SU-DHL-6 (cell line): Measurements from ENCODE around the gene SYTL2.

Source experiments
- H2AFZ ChIP-seq: fragments of 200-600 bp; sonication (generic); 2 replicates; pipeline ENCODE4 v1.6.1; 2014; ENCODE audit warnings: low read depth, mild to moderate bottlenecking, moderate library complexity, mixed read lengths, antibody characterized with exemption, low read length; ENCODE audit not compliant: severe bottlenecking
- H3F3A ChIP-seq: fragments of 200-600 bp; shearing (Covaris generic); 2 replicates; pipeline ENCODE4 v1.6.0; 2016; ENCODE audit warnings: antibody characterized with exemption, mild to moderate bottlenecking; ENCODE audit not compliant: insufficient read depth
- H3K27ac ChIP-seq: fragments of 200-600 bp; sonication (generic); 2 replicates; pipeline ENCODE4 v1.5.1; 2016; ENCODE audit warnings: low read depth, mild to moderate bottlenecking, low read length, moderate library complexity, mixed read lengths
- H3K27me3 ChIP-seq: fragments of 200-600 bp; sonication (generic), shearing (Covaris generic); 2 replicates; pipeline ENCODE4 v1.6.0; 2014; ENCODE audit warnings: mild to moderate bottlenecking, low read length
- H3K36me3 ChIP-seq: fragments of 200-600 bp; sonication (generic); 2 replicates; pipeline ENCODE4 v1.6.1; 2014; ENCODE audit warnings: mild to moderate bottlenecking, low read length, mixed read lengths
- H3K4me2 ChIP-seq: fragments of 300-600, 200-600 bp; shearing (Covaris generic), sonication (generic); 2 replicates; pipeline ENCODE4 v1.6.0; 2014; ENCODE audit warnings: low read length, low read depth, mild to moderate bottlenecking; ENCODE audit not compliant: poor library complexity, severe bottlenecking
- H3K4me3 ChIP-seq: fragments of 200-600 bp; sonication (generic); 2 replicates; pipeline ENCODE4 v1.5.1; 2014; ENCODE audit warnings: antibody characterized with exemption, low read length, mild to moderate bottlenecking, mixed read lengths; ENCODE audit not compliant: insufficient read depth, poor library complexity, severe bottlenecking
- H3K79me2 ChIP-seq: fragments of 200-600 bp; sonication (generic); 2 replicates; pipeline ENCODE4 v1.6.1; 2014; ENCODE audit warnings: mild to moderate bottlenecking, low read length, moderate library complexity; ENCODE audit not compliant: insufficient read depth
- H3K9ac ChIP-seq: fragments of 200-600 bp; sonication (generic); 2 replicates; pipeline ENCODE4 v1.7.0; 2014; ENCODE audit warnings: mild to moderate bottlenecking, low read length
- H3K9me2 ChIP-seq: fragments of 200-600 bp; sonication (generic); replicated peaks from 2 replicates; pipeline ENCODE4 v1.6.1; 2014; ENCODE audit warnings: low read length; ENCODE audit not compliant: insufficient read depth
- H3K9me3 ChIP-seq: fragments of 200-600 bp; sonication (generic); 2 replicates; pipeline ENCODE4 v1.6.1; 2014; ENCODE audit warnings: low read length, mixed read lengths; ENCODE audit not compliant: insufficient read depth
- H4K20me1 ChIP-seq: fragments of 200-600 bp; sonication (generic); 2 replicates; pipeline ENCODE4 v1.6.1; 2014; ENCODE audit warnings: low read depth, mild to moderate bottlenecking, antibody characterized with exemption, low read length, moderate library complexity, mixed read lengths
- CTCF ChIP-seq: fragments of 200-600 bp; sonication (generic); IDR thresholded peaks from one replicate; pipeline ENCODE4 v1.5.1; 2017; ENCODE audit warnings: antibody characterized with exemption, mild to moderate bottlenecking, low read length, moderate library complexity; ENCODE audit not compliant: insufficient read depth, poor library complexity, severe bottlenecking
- EZH2phosphoT487 ChIP-seq: fragments of 200-600 bp; sonication (generic), shearing (Covaris generic); conservative IDR thresholded peaks from 2 replicates; pipeline ENCODE4 v1.6.1; 2018; ENCODE audit warnings: mild to moderate bottlenecking, antibody characterized with exemption, low read length, moderate library complexity, mixed read lengths

The SYTL2 gene

GRCh38 chr11:85695546-85695945 lies 115.4 kb downstream of the SYTL2 start:
- Histone ChIP-seq H3K9me2 (no peaks in the 10 kb centered on the region), H3K27ac (no peak overlapping the region), H3F3A (no peaks in the 10 kb centered on the region), H3K9me3 (no peaks in the 10 kb centered on the region), H3K36me3 (no peaks in the 10 kb centered on the region), H3K9ac (no peak overlapping the region), H3K4me3 (no peak overlapping the region), H3K4me2 (no peak overlapping the region), H2AFZ (no peak overlapping the region), H3K27me3 (no peaks in the 10 kb centered on the region), H3K79me2 (no peaks in the 10 kb centered on the region), H4K20me1 (no peaks in the 10 kb centered on the region)
- no peak for TF ChIP-seq CTCF
- TF ChIP-seq EZH2phosphoT487: no peak

DNA sequence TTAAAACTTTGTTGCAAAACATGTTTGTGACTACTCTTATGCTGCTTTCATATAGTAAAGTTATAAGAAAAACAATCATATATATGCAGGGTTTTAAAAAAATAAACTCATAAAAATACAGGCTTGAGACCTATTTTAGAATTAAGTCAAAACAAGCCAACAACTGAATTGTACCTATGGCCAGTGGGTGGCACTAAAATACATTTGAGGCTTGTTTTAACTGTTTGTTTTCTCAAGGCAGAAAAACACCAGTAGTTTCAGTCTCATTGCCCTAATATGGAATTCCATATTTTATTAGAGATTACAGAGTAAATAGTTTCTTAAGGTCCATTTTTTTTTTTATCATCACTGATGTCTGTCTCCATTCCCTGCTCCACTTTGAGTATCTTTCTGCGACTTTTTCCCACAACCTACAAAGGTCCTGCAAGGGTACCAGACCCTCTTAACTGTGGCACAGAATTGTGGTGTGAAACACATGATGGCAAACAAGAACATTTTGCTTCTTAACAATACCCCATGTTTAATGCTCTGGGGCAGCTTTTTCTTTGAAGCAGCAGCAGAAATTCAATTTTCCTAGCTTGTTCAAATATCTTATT lies 116.5 kb downstream of the SYTL2 start:
- Histone ChIP-seq H3F3A (no peaks in the 10 kb centered on the region), H3K79me2 (no peaks in the 10 kb centered on the region), H3K27me3 (no peaks in the 10 kb centered on the region), H2AFZ (no peak overlapping the region), H3K9me2 (no peaks in the 10 kb centered on the region), H3K9me3 (no peaks in the 10 kb centered on the region), H3K4me3 (no peak overlapping the region), H3K36me3 (no peaks in the 10 kb centered on the region), H3K27ac (no peak overlapping the region), H4K20me1 (no peaks in the 10 kb centered on the region), H3K9ac (no peak overlapping the region), H3K4me2 (no peak overlapping the region)
- TF ChIP-seq CTCF (peak; percentile 63), EZH2phosphoT487 (no peak)

DNA sequence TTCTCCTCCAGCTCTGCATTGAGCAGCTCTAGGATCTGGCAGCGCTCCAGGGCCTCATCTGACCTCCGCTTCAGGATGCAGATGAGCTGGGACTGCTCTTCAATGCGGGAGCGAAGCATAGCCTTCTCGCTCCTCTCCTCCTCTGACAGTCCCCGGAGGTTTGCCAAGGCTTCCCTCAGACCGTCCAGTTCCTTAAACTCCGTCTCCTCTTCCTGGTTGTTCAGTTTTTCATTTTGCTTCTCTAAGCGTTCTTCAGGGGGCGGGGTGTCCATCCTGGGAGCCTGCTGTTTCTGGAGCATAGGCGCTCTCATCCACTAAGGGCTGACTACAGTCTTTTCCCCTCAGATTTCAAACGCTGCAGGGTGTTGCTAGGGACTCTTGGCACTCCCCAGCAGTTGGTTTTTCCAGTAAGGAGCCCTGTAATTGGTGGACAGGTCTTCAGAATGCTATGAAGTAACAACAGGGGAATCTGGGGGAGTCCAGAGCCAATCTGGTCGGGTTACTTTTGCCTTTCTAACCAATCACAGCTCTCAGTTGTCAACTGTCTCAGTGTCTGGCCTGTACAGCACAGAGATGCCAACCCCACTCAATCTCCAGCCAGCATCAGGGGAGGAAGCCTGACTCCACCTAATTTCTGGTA lies 125.0 kb downstream of the SYTL2 start, which contains the start of gene CCDC89:
Gene CCDC89 (minus strand): TSS at position 376 of the 640 bp plus-strand sequence. CDS start 65 bp downstream, at position 311.
- Histone ChIP-seq H3K4me2 (no peak within 1 kb of the TSS), H3K79me2 (no peaks in the 10 kb centered on the region), H2AFZ (no peak within 1 kb of the TSS), H3K36me3 (no peaks in the 10 kb centered on the region), H3K9me2 (no peaks in the 10 kb centered on the region), H3K4me3 (no peak within 1 kb of the TSS), H3K9me3 (no peaks in the 10 kb centered on the region), H3K27me3 (no peaks in the 10 kb centered on the region), H4K20me1 (no peaks in the 10 kb centered on the region), H3K9ac (no peak within 1 kb of the TSS), H3F3A (peaks cover 9% of the 10 kb centered on the region; the same call in 1 of the 2 replicates), H3K27ac (no peak within 1 kb of the TSS)
- TF ChIP-seq CTCF (no peak), EZH2phosphoT487 (no peak)
